Endothelial cell of umbilical vein (primary cell): ENCODE data around the gene BCL11B. TPM values are rescaled to one million over a fixed set of nuclear protein-coding genes. Genes with fewer than 3 reads are reported as not detected.

Source experiments
- BruUV-seq: library from RNA; stranded (reverse); fragments of 400-500 nt; replicated peaks from 2 replicates; lab custom pipeline; 2021; lab: Mats Ljungman, UMichigan
- CTCF ChIA-PET: fragments of 300-600, 350-600 bp; sonication (Branson Sonifier 250); formaldehyde crosslinking; loops from one replicate; lab custom pipeline; 2021; ENCODE audit warnings: antibody characterized with exemption, inconsistent platforms; lab: Charles Lee
- POLR2A ChIA-PET: fragments of 300-600, 350-600 bp; sonication (Branson Sonifier 250); formaldehyde crosslinking; loops from one replicate; lab custom pipeline; 2021; ENCODE audit warnings: antibody characterized with exemption, inconsistent platforms; lab: Charles Lee
- DNase-seq: peaks from one replicate; pipeline ENCODE4 v3.0.0-alpha.2; 2011; ENCODE audit warnings: low read depth, low spot score
- FAIRE-seq: peaks from 2 replicates; lab custom pipeline; 2011; peaks lifted over from hg19 to GRCh38; lab: Jason Lieb, UNC
- H2AFZ ChIP-seq: 2 replicates; pipeline ENCODE4 v1.6.0; 2012; ENCODE audit warnings: low read depth, low read length, control low read depth, inconsistent platforms
- H3K27ac ChIP-seq: 2 replicates; pipeline ENCODE4 v1.5.1; 2011; ENCODE audit warnings: low read depth, mild to moderate bottlenecking, control low read depth, low read length, moderate library complexity; ENCODE audit not compliant: insufficient read depth
- H3K27me3 ChIP-seq, 2 experiments: 2 replicates each; pipeline versions ENCODE4 v1.6.0 to v1.6.1; 2011; ENCODE audit warnings: low read length in 2 of 2, mixed read lengths in 1 of 2; ENCODE audit not compliant: control insufficient read depth in 2 of 2, insufficient read depth in 2 of 2
- H3K36me3 ChIP-seq, 2 experiments: 2 replicates in 1 of 2; 3 replicates in 1 of 2; pipeline ENCODE4 v1.5.1; 2011; ENCODE audit warnings: low read length in 2 of 2, mild to moderate bottlenecking in 1 of 2, moderate library complexity in 1 of 2; ENCODE audit not compliant: control insufficient read depth in 2 of 2, insufficient read depth in 2 of 2; ENCODE audit errors: extremely low read depth in 1 of 2
- H3K4me1 ChIP-seq: 3 replicates; pipeline ENCODE4 v1.5.1; 2011; ENCODE audit warnings: mild to moderate bottlenecking, low read length; ENCODE audit not compliant: control insufficient read depth, insufficient read depth; ENCODE audit errors: extremely low read depth
- H3K4me2 ChIP-seq: 2 replicates; pipeline ENCODE4 v1.6.1; 2011; ENCODE audit warnings: low read length, control low read depth, mixed read lengths; ENCODE audit not compliant: insufficient read depth
- H3K4me3 ChIP-seq, 3 experiments: fragments of 200-600 bp in 1 of 3; sonication (generic), shearing (Covaris generic) in 1 of 3; replicated peaks in 1 of 3; 2 replicates each; pipeline ENCODE4 v1.5.1; 2011 to 2016; ENCODE audit warnings: control low read depth in 3 of 3, low read length in 3 of 3, mild to moderate bottlenecking in 2 of 3, inconsistent platforms in 1 of 3, low read depth in 1 of 3, moderate library complexity in 1 of 3; ENCODE audit not compliant: insufficient read depth in 1 of 3
- H3K79me2 ChIP-seq: 2 replicates; pipeline ENCODE4 v1.6.0; 2012; ENCODE audit warnings: low read length, inconsistent platforms; ENCODE audit not compliant: control insufficient read depth, insufficient read depth
- H3K9ac ChIP-seq: replicated peaks from 2 replicates; pipeline ENCODE3; 2011; ENCODE audit warnings: low read length, control low read depth; ENCODE audit not compliant: insufficient read depth; ENCODE audit errors: extremely low read depth
- H3K9me1 ChIP-seq: replicated peaks from 3 replicates; pipeline ENCODE4 v1.6.0; 2011; ENCODE audit warnings: mild to moderate bottlenecking, low read length; ENCODE audit not compliant: control insufficient read depth, insufficient read depth; ENCODE audit errors: extremely low read depth
- H3K9me3 ChIP-seq: replicated peaks from 2 replicates; pipeline ENCODE4 v1.5.1; 2012; ENCODE audit warnings: low read length, inconsistent platforms; ENCODE audit not compliant: control insufficient read depth, insufficient read depth
- H4K20me1 ChIP-seq: replicated peaks from 2 replicates; pipeline ENCODE3; 2011; ENCODE audit warnings: mild to moderate bottlenecking, low read length; ENCODE audit not compliant: control insufficient read depth, insufficient read depth; ENCODE audit errors: extremely low read depth
- CTCF ChIP-seq, 2 donors: IDR thresholded peaks; 1 replicate in 1 of 2; 2 replicates in 1 of 2; pipeline ENCODE4 v1.5.1; 2011; ENCODE audit warnings: low read length in 2 of 2, mild to moderate bottlenecking in 2 of 2, moderate library complexity in 2 of 2, control low read depth in 1 of 2, inconsistent platforms in 1 of 2, low read depth in 1 of 2; ENCODE audit not compliant: insufficient read depth in 1 of 2; ENCODE audit errors: extremely low read depth in 1 of 2
- FOS ChIP-seq: IDR thresholded peaks from 2 replicates; pipeline ENCODE4 v1.6.1; 2011; ENCODE audit warnings: mild to moderate bottlenecking, low read length, moderate library complexity, borderline replicate concordance; ENCODE audit not compliant: insufficient read depth
- GATA2 ChIP-seq: IDR thresholded peaks from 2 replicates; pipeline ENCODE4 v1.7.0; 2011; ENCODE audit warnings: low read depth, mild to moderate bottlenecking, moderate library complexity, mixed read lengths, low read length; ENCODE audit not compliant: insufficient read length, insufficient read depth
- JUN ChIP-seq: IDR thresholded peaks from 2 replicates; pipeline ENCODE4 v1.6.1; 2011; ENCODE audit warnings: borderline replicate concordance, low read depth; ENCODE audit not compliant: insufficient read length, insufficient read depth
- POLR2A ChIP-seq: IDR thresholded peaks from 2 replicates; pipeline ENCODE4 v1.6.1; 2012; ENCODE audit warnings: low read depth, mild to moderate bottlenecking, control low read depth, low read length
- POLR2AphosphoS5 ChIP-seq: IDR thresholded peaks from 2 replicates; pipeline ENCODE4 v1.6.1; 2012; ENCODE audit warnings: low read depth, mild to moderate bottlenecking, control low read depth, low read length, moderate library complexity; ENCODE audit not compliant: insufficient read depth
- dilution Hi-C: fragments of 300-500 bp; cut with MboI; formaldehyde crosslinking; loops from one replicate; pipeline ENCODE4 v1.15.0; 2019; ENCODE audit warnings: low sequenced_read_pairs; ENCODE audit not compliant: extremely low pct_ligation_motif_present
- intact Hi-C: fragments of 100-400 bp; cut with micrococcal nuclease; formaldehyde crosslinking; loops from one replicate; pipeline ENCODE4 v1.10.0; 2022
- polyA plus RNA-seq, 4 experiments: library from polyadenylated mRNA; depleted of rRNA in 3 of 4; stranded (reverse) in 3 of 4; unstranded in 1 of 4; fragments of >200 nt; gene quantifications; 2 replicates each; pipeline versions ENCODE4 v1.2.1 to v1.2.3, GENCODE V29; 2011 to 2012; ENCODE audit warnings: missing spikeins in 1 of 4
- total RNA-seq: library from RNA; stranded (reverse); gene quantifications from 2 replicates; pipeline ENCODE4 v1.2.3, GENCODE V29; 2021
- TF ChIP-seq, protein P1 (sequence below): IDR thresholded peaks from 2 replicates; pipeline ENCODE4 v1.6.1; 2011; ENCODE audit not compliant: insufficient read depth, insufficient read length

BCL11B gene
- total and polyA plus RNA-seq, 2 donors (not counting 3 experiments of a cell fraction or from before 2014, with no cell fraction given): 0.03 to 0.07 TPM

- no peak for DNase-seq
- no peak for FAIRE-seq
- dilution Hi-C loops: no loop called here
- no peak for TF ChIP-seq JUN
- TF ChIP-seq CTCF (IDR thresholded peaks at IDR 0.05; ENCODE audit: extremely low read depth in 1 of 2, insufficient read depth in 1 of 2, low read depth in 1 of 2, low read length in 2 of 2): no peak
- TF ChIP-seq, protein P1, sequence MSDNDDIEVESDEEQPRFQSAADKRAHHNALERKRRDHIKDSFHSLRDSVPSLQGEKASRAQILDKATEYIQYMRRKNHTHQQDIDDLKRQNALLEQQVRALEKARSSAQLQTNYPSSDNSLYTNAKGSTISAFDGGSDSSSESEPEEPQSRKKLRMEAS: no peak
- TF ChIP-seq FOS: no peak
- TF ChIP-seq POLR2AphosphoS5: no peak
- no peak for TF ChIP-seq POLR2A
- TF ChIP-seq GATA2: no peak
- CTCF ChIA-PET: no interaction called here
- Histone ChIP-seq H3K4me1 (no peaks in the 10 kb centered on the region), H3K36me3 (no peaks in the 10 kb centered on the region), H3K4me3 (no peak overlapping the region), H3K9me3 (no peaks in the 10 kb centered on the region), H4K20me1 (no peaks in the 10 kb centered on the region), H2AFZ (no peak overlapping the region), H3K27me3 (no peaks in the 10 kb centered on the region), H3K79me2 (no peaks in the 10 kb centered on the region), H3K9ac (no peak overlapping the region), H3K4me2 (no peak overlapping the region), H3K9me1 (no peaks in the 10 kb centered on the region), H3K27ac (no peak overlapping the region)
- intact Hi-C loops: loop anchor here (5.0 kb wide), 1 partner anchor 1336 kb away; no protein-coding TSS in a partner anchor
- POLR2A ChIA-PET: no interaction called here
- BruUV-seq: no TSS peak
Measured at GRCh38 chr14:99173506-99173905, 98.5 kb downstream of the BCL11B start.
